DOHH2 (cell line): ENCODE results near the gene FAM171A1.

Source experiments
- EZH2phosphoT487 ChIP-seq: fragments of 200-600 bp; sonication (generic); IDR thresholded peaks from 2 replicates; pipeline ENCODE4 v1.6.1; 2017; ENCODE audit warnings: borderline replicate concordance, mild to moderate bottlenecking, antibody characterized with exemption, low read length, moderate library complexity, mixed read lengths
- TF ChIP-seq, protein P1 (sequence below): fragments of 200-600 bp; sonication (generic); IDR thresholded peaks from one replicate; pipeline ENCODE4 v1.5.1; 2014; ENCODE audit warnings: antibody characterized with exemption, mild to moderate bottlenecking, low read depth, low read length; ENCODE audit not compliant: poor library complexity, severe bottlenecking

DNA sequence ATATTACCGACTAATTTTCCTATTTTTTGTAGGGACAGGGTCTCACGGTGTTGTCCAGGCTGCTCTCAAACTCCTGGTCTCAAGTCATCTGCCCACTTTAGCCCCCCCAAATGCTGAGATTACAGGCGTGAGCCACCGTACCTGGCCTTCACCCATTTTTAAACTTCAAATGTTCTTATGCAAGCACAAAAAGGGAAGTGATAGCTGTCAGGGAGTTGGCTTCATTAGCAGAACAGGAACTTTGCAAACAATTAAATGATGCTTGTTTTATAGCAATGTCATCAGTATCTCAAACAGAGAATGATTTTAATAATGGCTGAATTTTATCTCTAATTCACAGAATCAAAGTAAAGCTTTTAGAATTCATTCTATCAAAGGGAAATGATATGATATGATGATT, 49.8 kb upstream of the FAM171A1 start:
- TF ChIP-seq, protein P1, sequence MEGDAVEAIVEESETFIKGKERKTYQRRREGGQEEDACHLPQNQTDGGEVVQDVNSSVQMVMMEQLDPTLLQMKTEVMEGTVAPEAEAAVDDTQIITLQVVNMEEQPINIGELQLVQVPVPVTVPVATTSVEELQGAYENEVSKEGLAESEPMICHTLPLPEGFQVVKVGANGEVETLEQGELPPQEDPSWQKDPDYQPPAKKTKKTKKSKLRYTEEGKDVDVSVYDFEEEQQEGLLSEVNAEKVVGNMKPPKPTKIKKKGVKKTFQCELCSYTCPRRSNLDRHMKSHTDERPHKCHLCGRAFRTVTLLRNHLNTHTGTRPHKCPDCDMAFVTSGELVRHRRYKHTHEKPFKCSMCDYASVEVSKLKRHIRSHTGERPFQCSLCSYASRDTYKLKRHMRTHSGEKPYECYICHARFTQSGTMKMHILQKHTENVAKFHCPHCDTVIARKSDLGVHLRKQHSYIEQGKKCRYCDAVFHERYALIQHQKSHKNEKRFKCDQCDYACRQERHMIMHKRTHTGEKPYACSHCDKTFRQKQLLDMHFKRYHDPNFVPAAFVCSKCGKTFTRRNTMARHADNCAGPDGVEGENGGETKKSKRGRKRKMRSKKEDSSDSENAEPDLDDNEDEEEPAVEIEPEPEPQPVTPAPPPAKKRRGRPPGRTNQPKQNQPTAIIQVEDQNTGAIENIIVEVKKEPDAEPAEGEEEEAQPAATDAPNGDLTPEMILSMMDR = no peak
- no peak for TF ChIP-seq EZH2phosphoT487
